Measurements from ENCODE around the gene NIPAL4.

DNA sequence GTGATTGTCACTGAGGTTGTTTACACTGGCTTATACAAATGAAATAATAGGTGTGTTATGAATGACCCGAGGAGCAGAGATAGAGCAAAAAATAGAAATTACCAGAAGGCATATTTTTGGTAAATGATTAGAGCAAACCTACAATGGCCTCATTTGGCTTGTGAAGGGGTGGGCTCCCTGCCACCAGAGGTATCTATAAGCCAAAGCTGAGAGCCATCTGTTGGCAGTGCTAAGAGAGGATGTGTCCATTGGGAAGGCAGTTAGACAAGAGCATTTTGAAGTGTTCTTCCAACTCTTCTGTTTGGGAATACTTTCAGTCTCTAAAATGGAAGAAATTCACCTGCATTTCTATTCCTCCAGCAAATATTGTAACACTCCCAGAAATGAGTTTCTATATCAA is 10.6 kb downstream of the NIPAL4 start:
- TF ChIP-seq, protein P1, sequence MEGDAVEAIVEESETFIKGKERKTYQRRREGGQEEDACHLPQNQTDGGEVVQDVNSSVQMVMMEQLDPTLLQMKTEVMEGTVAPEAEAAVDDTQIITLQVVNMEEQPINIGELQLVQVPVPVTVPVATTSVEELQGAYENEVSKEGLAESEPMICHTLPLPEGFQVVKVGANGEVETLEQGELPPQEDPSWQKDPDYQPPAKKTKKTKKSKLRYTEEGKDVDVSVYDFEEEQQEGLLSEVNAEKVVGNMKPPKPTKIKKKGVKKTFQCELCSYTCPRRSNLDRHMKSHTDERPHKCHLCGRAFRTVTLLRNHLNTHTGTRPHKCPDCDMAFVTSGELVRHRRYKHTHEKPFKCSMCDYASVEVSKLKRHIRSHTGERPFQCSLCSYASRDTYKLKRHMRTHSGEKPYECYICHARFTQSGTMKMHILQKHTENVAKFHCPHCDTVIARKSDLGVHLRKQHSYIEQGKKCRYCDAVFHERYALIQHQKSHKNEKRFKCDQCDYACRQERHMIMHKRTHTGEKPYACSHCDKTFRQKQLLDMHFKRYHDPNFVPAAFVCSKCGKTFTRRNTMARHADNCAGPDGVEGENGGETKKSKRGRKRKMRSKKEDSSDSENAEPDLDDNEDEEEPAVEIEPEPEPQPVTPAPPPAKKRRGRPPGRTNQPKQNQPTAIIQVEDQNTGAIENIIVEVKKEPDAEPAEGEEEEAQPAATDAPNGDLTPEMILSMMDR (IDR thresholded peaks at IDR 0.05; ENCODE audit: borderline replicate concordance, extremely low read depth, low read length, poor library complexity, severe bottlenecking): no peak
- no peak for TF ChIP-seq EZH2 (IDR thresholded peaks at IDR 0.05; ENCODE audit: borderline replicate concordance, low read depth, low read length, severe bottlenecking)

Data from DND-41 (cell line).